SH-SY5Y (cell line): Measurements from ENCODE around the gene ITSN1.

Source experiments
- GATA2 ChIP-seq: IDR thresholded peaks from 2 replicates; pipeline ENCODE4 v1.6.1; 2011; ENCODE audit warnings: mild to moderate bottlenecking, low read depth, low read length
- GATA3 ChIP-seq: IDR thresholded peaks from 2 replicates; pipeline ENCODE4 v1.6.1; 2011; ENCODE audit warnings: low read depth, mild to moderate bottlenecking, low read length, moderate library complexity

Gene ITSN1

GRCh38 chr21:33811167-33812010, 169.1 kb downstream of the ITSN1 start:
- TF ChIP-seq GATA2 (no peak), GATA3 (no peak)

DNA sequence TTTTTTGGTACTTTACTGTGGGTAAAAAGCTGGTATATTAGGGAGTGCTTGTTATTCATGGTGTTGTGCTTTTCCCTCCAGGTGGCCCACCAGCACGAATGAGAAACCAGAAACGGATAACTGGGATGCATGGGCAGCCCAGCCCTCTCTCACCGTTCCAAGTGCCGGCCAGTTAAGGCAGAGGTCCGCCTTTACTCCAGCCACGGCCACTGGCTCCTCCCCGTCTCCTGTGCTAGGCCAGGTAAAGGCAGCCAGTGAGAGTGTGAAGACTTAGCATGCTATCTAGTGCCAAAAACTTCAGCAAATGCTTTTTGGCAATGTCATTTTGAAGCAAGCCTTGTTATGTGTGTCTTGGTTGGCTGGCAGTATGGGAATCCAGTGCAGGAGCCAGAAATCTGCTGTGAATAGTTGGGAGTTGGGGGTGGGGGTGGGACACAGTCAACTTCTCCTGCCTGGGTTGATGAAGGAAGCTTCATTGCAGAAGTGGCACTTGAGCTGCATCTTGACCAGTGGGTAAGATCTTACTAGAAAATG, 171.6 kb downstream of the ITSN1 start:
- TF ChIP-seq GATA3 (no peak), GATA2 (no peak)

GRCh38 chr21:33815143-33815707, 172.9 kb downstream of the ITSN1 start:
- no peak for TF ChIP-seq GATA3
- no peak for TF ChIP-seq GATA2

GRCh38 chr21:33816174-33816573, 173.9 kb downstream of the ITSN1 start:
- TF ChIP-seq GATA3 (no peak), GATA2 (no peak)

GRCh38 chr21:33817138-33817537, 174.8 kb downstream of the ITSN1 start:
- TF ChIP-seq GATA3 (no peak), GATA2 (no peak)

DNA sequence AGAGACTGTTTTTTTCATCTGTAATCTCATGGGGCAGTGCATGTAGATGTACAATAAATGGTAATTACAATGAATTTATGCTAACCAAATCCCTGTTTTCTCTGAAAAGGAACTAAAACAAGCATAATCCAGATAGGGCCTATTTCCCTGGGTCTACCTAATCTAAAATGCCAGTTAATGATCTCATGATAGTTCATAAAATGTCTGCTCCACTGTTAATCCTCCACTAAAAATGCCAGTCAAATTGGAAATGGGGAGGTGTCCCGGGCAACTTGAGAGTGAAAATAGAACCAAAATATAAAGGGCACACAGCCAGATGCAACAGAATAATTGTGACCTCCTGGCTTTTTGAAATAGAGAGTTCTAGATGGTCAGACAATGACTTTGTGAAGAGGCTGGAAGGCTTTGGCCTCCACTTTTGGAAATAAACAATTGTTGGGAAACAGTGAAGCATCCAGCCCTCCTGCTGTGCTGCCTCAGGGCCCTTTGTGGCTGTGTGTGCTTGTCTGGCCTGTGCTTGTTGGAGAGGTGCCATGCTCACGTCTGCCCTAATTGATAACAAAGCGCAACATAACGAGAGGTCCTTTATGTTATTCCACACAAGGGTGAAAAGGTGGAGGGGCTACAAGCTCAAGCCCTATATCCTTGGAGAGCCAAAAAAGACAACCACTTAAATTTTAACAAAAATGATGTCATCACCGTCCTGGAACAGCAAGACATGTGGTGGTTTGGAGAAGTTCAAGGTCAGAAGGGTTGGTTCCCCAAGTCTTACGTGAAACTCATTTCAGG, 175.6 kb downstream of the ITSN1 start:
- TF ChIP-seq GATA2, result no peak

- TF ChIP-seq GATA3 (no peak), GATA2 (no peak)
Observed at GRCh38 chr21:33820230-33820770, 178.0 kb downstream of the ITSN1 start.

GRCh38 chr21:33820798-33821197, 178.5 kb downstream of the ITSN1 start:
- TF ChIP-seq GATA3 (no peak), GATA2 (no peak)

DNA sequence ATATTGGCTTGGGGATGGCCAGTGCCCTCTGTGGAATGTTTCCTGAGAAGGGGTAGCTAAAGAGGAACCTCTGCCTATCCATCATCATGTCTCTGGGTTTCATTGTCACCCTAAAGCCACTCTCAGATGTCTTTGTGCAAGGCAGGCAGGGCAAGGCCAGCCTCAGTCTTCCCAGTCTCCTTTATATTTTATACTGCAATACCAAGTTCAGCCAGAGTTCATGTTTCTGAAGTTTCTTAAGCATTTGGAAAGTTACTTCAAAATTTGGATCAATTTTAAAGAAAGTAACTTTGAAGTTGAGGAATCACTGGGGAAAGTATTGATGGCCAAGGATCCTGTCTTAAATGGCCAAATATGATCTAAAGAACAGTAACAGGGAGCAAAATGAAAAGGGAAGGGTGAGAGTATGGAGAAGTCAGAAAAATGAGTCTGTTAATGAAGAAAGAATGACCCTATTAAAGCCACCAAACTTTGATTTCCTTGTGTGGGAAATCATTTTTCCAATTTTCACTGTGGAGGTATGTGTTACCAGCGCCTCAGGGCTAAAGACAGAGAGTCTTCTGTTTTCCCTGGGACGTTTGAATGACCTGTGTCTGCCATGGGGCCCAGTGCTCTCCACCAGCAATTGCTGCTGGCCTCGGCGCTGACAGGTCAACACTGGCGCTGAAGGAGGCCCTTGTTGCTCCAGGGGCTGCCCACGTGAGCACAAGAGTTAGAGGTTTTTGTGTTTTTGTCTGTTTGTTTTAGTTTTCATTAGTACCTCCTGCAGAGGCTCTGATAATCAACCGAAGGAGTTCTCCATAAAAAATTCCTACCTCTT, 179.4 kb downstream of the ITSN1 start:
- TF ChIP-seq GATA2 (no peak), GATA3 (no peak)

DNA sequence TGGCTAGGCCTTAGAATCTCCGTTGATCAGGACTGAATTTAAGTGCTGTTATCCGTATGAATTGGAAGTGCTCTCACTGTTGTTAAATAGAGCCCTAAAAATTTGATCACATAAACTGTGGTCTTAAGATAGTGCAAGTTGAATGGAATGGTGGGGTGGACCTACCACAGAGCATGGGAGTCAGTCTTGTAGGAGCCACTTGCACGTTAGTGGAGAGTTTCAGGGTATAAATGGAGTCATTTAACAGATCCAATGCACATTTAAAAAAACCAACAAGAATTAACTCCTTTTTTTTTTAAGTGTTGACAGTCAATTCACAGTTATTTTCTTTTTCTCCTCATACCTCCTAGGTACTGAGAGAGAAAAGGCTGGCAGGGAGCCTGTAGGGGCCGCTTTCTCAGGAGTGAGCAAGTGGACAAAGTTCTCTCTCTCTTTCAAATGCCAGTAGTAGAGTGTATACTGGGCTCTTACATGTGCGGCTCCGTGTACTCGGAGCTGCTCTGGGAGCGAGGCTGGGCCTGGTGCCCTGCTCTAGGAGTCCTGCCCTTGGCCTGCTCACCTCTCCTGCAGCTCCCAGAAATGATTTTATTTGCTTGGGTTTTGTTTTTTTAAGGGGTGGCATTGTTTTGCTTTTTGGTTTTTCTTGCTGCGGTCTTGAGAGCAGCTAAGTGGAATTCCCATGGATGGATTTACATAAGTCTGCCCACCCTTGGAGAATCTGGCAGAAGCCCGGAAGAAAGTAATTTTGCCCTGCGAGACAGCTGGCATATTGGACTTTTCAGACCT, 182.0 kb downstream of the ITSN1 start:
- TF ChIP-seq GATA3 (no peak), GATA2 (no peak)

GRCh38 chr21:33825419-33825818, 183.1 kb downstream of the ITSN1 start:
- no peak for TF ChIP-seq GATA3
- no peak for TF ChIP-seq GATA2

DNA sequence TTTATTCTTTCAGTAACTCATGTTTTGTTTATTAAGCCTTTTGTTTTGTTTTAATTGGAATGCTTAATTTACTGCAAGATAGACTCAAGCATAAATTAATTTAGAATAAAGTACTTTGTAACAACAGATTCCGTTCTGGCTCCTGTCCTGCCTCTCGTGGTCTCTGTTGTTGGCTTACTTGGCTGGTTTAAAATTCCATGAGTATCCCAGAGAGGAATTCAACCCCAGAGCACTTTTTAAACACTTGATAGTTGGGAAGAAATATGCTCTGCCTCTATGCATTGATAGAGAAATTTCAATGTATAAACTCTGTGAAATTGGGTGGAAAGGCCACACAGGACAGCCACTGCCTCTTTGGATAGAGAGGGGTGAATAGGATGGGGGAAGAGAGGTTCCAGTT, 183.6 kb downstream of the ITSN1 start:
- TF ChIP-seq GATA2 (no peak), GATA3 (no peak)

GRCh38 chr21:33828083-33828482, 185.8 kb downstream of the ITSN1 start:
- TF ChIP-seq GATA2 (no peak), GATA3 (no peak)

DNA sequence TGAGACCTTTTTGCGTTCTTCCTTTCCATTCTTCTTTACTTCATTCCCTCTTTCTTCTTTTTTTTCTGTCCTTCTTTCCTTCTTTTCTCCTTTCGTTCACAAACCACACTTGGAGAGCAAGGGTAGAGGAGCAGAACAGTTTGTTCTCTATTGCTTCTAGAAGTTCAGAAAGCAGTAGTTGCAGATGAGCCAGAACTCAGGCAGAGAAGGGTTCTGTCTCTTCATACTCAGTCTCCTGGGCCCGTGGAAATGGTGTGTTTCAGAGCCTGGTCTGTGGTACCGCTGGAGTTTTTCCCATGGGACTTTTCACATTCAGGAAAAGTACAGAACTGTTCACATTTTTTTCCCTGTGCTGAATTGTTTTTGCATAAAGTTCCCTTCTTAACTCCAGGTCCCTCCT, 186.3 kb downstream of the ITSN1 start:
- TF ChIP-seq GATA2 (no peak), GATA3 (no peak)
